Aorta (tissue), 5 donors: ENCODE data around the gene ABCA13. TPM values are rescaled to one million over a fixed set of nuclear protein-coding genes. Genes with fewer than 3 reads are reported as not detected.
A peak's percentile ranks its signal among the peaks of the same experiment; 100 is the strongest.

Source experiments
- ATAC-seq: fragments of 200-7000 bp; cut with Tn5 transposase; one replicate; pipeline ENCODE4 v1.9.1; 2022; ENCODE audit warnings: moderate library complexity; ENCODE audit not compliant: low FRiP score
- DNase-seq, 2 donors: peaks; one replicate each; pipeline ENCODE4 v3.0.0-alpha.2; 2020
- H3K27ac ChIP-seq, 2 donors: one replicate each; pipeline ENCODE4 v1.5.1; 2013; ENCODE audit warnings: low read length in 2 of 2, mild to moderate bottlenecking in 2 of 2, moderate library complexity in 2 of 2, control low read depth in 1 of 2, inconsistent platforms in 1 of 2, low read depth in 1 of 2
- H3K27me3 ChIP-seq, 2 donors: one replicate each; pipeline ENCODE4 v1.6.1; 2013; ENCODE audit warnings: control low read depth in 1 of 2, low read length in 1 of 2, mild to moderate bottlenecking in 1 of 2, moderate library complexity in 1 of 2; ENCODE audit not compliant: insufficient read depth in 2 of 2, control insufficient read depth in 1 of 2
- H3K36me3 ChIP-seq, 2 donors: one replicate each; pipeline ENCODE4 v1.6.1; 2013; ENCODE audit warnings: control low read depth in 1 of 2, low read length in 1 of 2, mild to moderate bottlenecking in 1 of 2; ENCODE audit not compliant: insufficient read depth in 2 of 2, control insufficient read depth in 1 of 2
- H3K4me1 ChIP-seq, 2 donors: one replicate each; pipeline ENCODE4 v1.6.1; 2013; ENCODE audit warnings: low read length in 2 of 2, control low read depth in 1 of 2, mild to moderate bottlenecking in 1 of 2, moderate library complexity in 1 of 2; ENCODE audit not compliant: insufficient read depth in 2 of 2, control insufficient read depth in 1 of 2
- H3K4me3 ChIP-seq, 2 donors: one replicate each; pipeline ENCODE4 v1.5.1; 2013; ENCODE audit warnings: low read length in 2 of 2, control low read depth in 1 of 2, mild to moderate bottlenecking in 1 of 2
- H3K9me3 ChIP-seq: one replicate; pipeline ENCODE4 v1.6.1; 2013; ENCODE audit warnings: mild to moderate bottlenecking, low read length; ENCODE audit not compliant: control insufficient read depth
- WGBS, 2 donors: extraction: QIAGEN DNeasy Blood & Tissue Kit; methylation state at CpG; one replicate each; pipeline ENCODE4 v1.1.7; 2013; 5-methylcytosine and 5-hydroxymethylcytosine counted together
- intact Hi-C, 2 donors: fragments of 100-400 bp; cut with DNase I; formaldehyde crosslinking; loops; one replicate each; pipeline versions ENCODE4 v1.14.2 to v1.15.0; 2022
- polyA plus RNA-seq, 2 donors: library from polyadenylated mRNA; stranded (reverse); fragments of 200-250 nt; gene quantifications; one replicate each; pipeline ENCODE4 v1.2.3, GENCODE V29; 2013
- total RNA-seq, 2 donors: library from RNA; stranded (reverse); fragmentation: NEBNext Ultra II Directional; extraction: Animal tissue kit (Norgen Biotek cat#: 25700); gene quantifications; one replicate each; pipeline ENCODE4 v1.2.1, GENCODE V29; 2021
- donor health status: healthy with polysubstance abuse.
- donor health status: Bipolar disorder and iron deficiency.
- donor health status: DM: no; HTN: no; CAD: no.
- donor health status: DM: no; HTN: no; CAD: no.
- donor health status: DM: yes; HTN: yes; CAD: no.

The ABCA13 gene
- total and polyA plus RNA-seq, 4 donors, result 0.06 to 0.12 TPM; not detected in 2

DNA sequence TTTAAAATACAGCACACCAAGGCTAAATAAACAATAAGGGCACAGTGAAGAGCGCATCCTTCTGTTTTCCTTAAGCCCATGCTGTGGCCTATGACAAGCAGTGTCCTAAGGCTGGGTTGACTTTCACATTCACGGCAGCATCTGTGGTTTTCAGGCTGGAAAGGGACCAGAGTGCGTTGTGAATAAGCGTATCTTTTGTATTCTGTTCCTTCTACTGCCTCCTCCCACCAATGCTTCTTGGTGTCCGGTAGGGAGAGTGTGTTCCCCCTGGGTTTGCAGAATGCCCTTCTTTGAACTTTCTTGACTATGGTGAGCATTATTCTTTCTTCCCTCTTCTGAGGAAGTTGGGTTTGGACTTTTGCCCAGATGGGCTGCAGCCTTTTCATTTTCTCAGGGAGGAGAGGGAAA is 73.6 kb downstream of the ABCA13 start:
- 17 to 37% methylated on average over 5 of the region's 5 CpGs for WGBS, 2 donors
- no peaks in the 10 kb centered on the region for H3K4me1 ChIP-seq
- intact Hi-C loops, result no loop called here

DNA sequence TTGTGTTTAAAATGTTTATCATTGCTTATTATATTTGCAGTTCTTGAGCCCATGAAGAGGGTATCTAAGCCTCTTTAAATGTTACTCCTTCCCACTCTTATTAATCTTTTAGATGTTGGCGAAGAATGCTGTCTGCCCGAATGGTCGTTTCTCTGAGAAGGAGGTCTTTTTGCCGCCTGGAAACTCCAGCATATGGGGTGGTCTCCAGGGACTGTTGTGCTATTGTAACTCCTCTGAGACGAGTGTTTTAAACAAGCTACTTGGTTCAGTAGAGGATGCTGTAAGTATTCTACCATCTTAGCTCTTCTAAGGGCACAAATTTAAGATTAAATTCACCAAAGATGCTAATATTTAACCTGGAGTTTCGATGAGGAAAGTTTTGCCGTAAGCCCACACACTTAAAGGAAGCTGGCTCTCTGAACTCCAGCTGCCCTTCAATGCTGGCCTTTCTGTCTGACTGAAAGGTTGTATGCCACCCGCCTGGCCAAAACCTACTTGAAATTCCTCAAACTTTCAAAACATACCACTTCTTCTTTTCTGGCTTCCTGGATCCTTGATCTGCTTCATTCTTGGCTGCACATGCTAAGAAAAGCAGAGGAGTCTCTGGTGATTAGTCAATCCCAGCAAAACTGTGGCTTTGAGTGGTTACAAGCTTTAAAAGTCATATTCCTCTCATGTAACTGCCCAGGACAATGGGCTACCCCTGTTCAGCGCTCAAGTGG is 74.7 kb downstream of the ABCA13 start:
- WGBS, 2 donors, result 23 to 29% methylated on average over 9 of the region's 9 CpGs
- no peak overlapping the region for H3K4me3 ChIP-seq
- H3K9me3 ChIP-seq, result no peaks in the 10 kb centered on the region
- no peak overlapping the region for H3K27ac ChIP-seq
- DNase-seq (no peak), ATAC-seq (no peak)
- H3K36me3 ChIP-seq, result no peaks in the 10 kb centered on the region
- no peaks in the 10 kb centered on the region for H3K4me1 ChIP-seq
- intact Hi-C loops, result no loop called here
- no peaks in the 10 kb centered on the region for H3K27me3 ChIP-seq

More for the DNA sequence above, 73.6 kb downstream of the ABCA13 start:
- no peaks in the 10 kb centered on the region for H3K9me3 ChIP-seq
- peak in 1 of 2 donors; percentile 48 for DNase-seq
- no peaks in the 10 kb centered on the region for H3K27me3 ChIP-seq
- no peak for ATAC-seq
- H3K4me3 ChIP-seq, result no peak overlapping the region
- no peaks in the 10 kb centered on the region for H3K36me3 ChIP-seq
- no peak overlapping the region for H3K27ac ChIP-seq

DNA sequence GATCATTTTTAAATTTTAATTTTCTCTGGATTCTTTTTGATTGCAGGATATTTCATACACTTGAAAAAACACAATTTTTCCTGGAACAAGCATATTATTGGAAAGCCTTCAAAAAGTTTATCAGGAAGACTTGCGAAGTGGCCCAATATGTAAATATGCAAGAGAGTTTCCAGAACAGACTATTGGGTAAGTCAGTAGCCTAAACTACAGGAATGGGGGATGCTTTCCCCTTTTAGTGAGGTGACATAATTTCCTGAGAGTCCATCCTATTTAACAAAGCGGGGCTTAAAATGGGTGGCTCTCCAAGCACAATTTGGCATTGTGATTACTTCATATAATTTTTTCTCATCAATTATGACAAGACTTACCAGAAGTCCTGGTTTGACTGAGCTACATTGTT is 77.9 kb downstream of the ABCA13 start:
- no peaks in the 10 kb centered on the region for H3K9me3 ChIP-seq
- H3K27me3 ChIP-seq, result no peaks in the 10 kb centered on the region
- intact Hi-C loops, result no loop called here
- no peak overlapping the region for H3K27ac ChIP-seq
- no peak overlapping the region for H3K4me3 ChIP-seq
- DNase-seq (no peak), ATAC-seq (no peak)
- H3K36me3 ChIP-seq, result no peaks in the 10 kb centered on the region
- H3K4me1 ChIP-seq, result no peaks in the 10 kb centered on the region
- WGBS, 2 donors, result 25 to 41% methylated on average over 2 of the region's 2 CpGs

DNA sequence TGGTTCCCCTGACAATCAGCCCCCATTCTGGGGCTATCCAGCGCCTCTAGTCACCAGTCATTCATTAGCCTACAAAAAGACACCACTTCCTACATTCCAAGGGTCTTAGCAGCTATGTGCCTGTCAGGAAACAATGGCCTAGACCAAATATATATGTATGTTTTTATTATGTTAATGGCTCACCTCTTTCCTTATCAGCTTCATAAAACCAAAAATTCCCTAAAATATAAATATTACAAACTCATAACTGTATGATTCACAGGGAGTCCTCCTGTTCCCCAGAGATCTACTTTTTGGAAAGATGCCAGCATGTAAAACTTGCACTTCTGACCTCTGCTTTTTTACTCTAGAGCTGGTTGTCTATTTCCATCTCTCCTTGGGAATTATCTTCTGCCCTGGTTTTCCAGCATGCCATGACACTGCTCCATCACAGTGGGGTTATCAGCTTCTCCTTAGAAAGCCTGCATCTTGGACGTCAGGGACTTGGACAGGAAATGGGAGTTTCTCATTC is 79.2 kb downstream of the ABCA13 start:
- Histone ChIP-seq H3K27me3 (no peaks in the 10 kb centered on the region), H3K27ac (no peak overlapping the region), H3K9me3 (no peaks in the 10 kb centered on the region), H3K4me1 (no peaks in the 10 kb centered on the region), H3K36me3 (no peaks in the 10 kb centered on the region), H3K4me3 (no peak overlapping the region)
- intact Hi-C loops, result no loop called here
- 27 to 31% methylated on average over 2 of the region's 2 CpGs for WGBS, 2 donors
- DNase-seq (no peak), ATAC-seq (no peak)

DNA sequence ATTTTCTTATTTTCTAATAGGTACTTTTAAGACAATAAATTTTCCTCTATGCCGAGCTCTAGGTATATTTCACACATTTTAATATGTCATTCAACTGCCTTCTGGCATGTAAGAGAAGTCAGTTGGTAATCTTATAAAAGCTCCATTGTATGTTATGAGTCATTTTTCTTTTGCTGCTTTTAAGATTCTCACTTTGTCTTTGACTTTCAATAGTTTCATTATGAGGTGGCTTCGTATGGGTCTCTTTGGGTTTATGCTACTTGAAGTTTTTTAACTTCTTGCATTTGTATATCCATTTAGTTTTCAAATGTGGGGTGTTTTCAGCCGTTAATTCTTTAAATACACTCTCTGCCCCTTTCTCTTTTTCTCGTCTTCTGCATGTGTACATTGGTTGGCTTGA is 80.5 kb downstream of the ABCA13 start:
- Histone ChIP-seq H3K4me3 (no peak overlapping the region), H3K9me3 (no peaks in the 10 kb centered on the region), H3K27me3 (no peaks in the 10 kb centered on the region), H3K27ac (no peak overlapping the region), H3K4me1 (no peaks in the 10 kb centered on the region), H3K36me3 (no peaks in the 10 kb centered on the region)
- intact Hi-C loops, result no loop called here
- DNase-seq (no peak), ATAC-seq (no peak)
- 77 to 81% methylated on average over 4 of the region's 4 CpGs for WGBS, 2 donors

DNA sequence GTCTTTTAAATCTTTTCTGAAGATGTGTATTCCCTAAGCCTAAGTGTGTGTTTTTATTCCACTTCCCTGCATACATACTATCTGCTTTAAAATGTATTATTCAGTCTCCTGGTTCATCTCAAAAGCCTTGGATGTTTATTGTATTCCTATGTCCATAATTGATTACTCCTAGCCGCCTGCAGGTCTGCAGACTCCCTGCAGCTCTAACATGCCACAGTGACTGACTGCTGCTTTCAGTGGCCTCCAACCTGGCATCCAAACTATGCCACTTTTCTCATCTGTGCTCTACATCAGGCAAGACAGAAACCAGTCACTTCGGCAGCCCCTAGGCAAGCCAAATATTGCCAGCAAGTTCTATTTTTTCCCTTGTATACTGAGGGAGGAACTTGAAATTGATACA is 81.7 kb downstream of the ABCA13 start:
- Histone ChIP-seq H3K4me1 (no peaks in the 10 kb centered on the region), H3K27me3 (no peaks in the 10 kb centered on the region), H3K36me3 (no peaks in the 10 kb centered on the region), H3K27ac (no peak overlapping the region), H3K9me3 (peaks cover 2% of the 10 kb centered on the region), H3K4me3 (no peak overlapping the region)
- DNase-seq, result no peak
- intact Hi-C loops, result no loop called here
- WGBS, 2 donors, result 14 to 19% methylated on average over 2 of the region's 2 CpGs
- ATAC-seq, result no peak

DNA sequence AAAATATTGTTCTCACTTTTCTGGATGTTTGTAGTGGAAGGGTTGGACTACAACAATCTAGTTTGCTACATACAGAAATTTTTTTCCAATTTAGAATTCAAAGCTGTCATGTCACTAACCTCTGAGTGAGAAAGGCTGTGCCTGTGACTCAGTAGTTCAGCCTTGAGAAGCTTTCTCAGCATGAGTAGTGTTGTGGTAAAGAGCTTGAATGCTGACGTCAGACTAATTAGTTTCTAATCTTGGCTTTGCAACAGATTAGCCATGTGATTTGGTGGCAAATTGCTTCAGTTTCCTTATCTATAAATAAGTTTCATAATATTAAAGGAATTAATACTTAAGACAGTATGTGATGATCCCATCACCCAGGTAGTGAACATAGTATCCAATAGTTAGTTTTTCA is 83.8 kb downstream of the ABCA13 start:
- WGBS, 2 donors, result 39 to 74% methylated on average over 1 of the region's 1 CpG
- no peak overlapping the region for H3K27ac ChIP-seq
- intact Hi-C loops, result no loop called here
- H3K9me3 ChIP-seq, result peaks cover 2% of the 10 kb centered on the region
- no peaks in the 10 kb centered on the region for H3K27me3 ChIP-seq
- no peak for ATAC-seq
- no peak overlapping the region for H3K4me3 ChIP-seq
- DNase-seq, result no peak
- H3K36me3 ChIP-seq, result no peaks in the 10 kb centered on the region
- H3K4me1 ChIP-seq, result no peaks in the 10 kb centered on the region

DNA sequence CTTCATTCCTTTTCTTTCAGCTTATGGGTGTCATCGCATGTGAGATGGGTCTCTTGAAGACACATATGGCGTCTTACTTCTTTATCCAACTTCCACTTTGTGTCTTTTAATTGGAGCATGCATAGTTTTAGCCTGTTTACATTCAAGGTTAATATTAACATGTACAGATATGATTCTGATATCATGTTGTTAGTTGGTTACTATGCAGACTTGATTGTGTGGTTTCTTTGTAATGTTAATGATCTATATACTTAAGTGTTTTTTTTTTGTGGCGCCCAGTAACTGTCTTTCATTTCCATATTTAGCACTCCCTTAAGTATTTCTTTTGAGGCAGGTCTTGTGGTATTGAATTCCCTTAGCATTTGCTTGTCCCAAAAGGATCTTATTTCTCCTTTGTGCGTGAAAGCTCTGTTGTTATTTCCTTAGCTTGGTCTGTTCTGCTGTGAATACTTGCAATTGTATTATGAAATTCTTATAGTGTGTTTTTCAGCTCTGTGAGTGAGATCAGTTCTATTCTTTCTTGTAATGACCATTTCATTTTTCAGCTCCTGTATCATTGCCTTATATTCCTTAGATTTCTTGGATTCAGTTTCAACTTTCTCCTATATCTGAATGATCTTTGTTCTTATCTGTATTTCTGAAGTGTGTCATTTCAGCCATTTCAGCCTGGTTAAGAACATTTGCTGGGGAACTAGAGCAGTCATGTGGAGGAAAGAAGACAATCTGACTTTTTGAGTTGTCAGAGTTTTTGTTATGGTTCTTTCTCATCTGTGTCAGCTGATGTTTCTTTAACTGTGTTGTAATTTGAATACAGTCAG is 88.4 kb downstream of the ABCA13 start:
- Histone ChIP-seq H3K27me3 (no peaks in the 10 kb centered on the region), H3K9me3 (peaks cover 2% of the 10 kb centered on the region), H3K4me3 (no peak overlapping the region), H3K36me3 (no peaks in the 10 kb centered on the region), H3K4me1 (no peaks in the 10 kb centered on the region), H3K27ac (no peak overlapping the region)
- no peak for DNase-seq
- intact Hi-C loops, result no loop called here
- 76 to 85% methylated on average over 4 of the region's 4 CpGs for WGBS, 2 donors
- ATAC-seq, result no peak

DNA sequence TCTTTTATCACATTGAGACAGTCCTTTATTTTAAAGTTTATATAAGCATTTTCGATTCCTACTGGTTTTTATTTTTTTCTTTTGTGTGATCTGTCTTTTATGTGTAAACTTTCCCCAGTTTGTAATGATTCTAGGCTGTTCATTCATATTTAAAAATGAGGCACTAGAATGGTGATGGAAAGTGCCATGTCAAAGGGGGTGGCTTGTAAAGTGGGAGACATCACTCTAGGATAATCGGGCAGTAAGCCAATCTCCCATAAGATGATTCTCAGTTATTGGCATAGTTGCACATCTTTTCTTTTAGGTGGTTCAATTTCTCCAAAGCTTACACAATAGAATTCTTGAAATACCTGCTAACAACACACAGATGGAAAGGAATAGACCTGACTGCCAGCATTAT is 90.4 kb downstream of the ABCA13 start:
- Histone ChIP-seq H3K4me1 (no peaks in the 10 kb centered on the region), H3K27ac (no peak overlapping the region), H3K27me3 (no peaks in the 10 kb centered on the region), H3K36me3 (no peaks in the 10 kb centered on the region), H3K9me3 (peaks cover 2% of the 10 kb centered on the region), H3K4me3 (no peak overlapping the region)
- WGBS, 2 donors, result 84 to 85% methylated on average over 2 of the region's 2 CpGs
- no peak for ATAC-seq
- DNase-seq, result no peak
- intact Hi-C loops, result no loop called here
